Measurements from ENCODE around the gene ZFP69B.
"Not testable (repeated sequence)": the region's sequence is repeated elsewhere in the genome, so short reads cannot be mapped to it uniquely, and the experiment has no call there.

The ZFP69B gene

DNA sequence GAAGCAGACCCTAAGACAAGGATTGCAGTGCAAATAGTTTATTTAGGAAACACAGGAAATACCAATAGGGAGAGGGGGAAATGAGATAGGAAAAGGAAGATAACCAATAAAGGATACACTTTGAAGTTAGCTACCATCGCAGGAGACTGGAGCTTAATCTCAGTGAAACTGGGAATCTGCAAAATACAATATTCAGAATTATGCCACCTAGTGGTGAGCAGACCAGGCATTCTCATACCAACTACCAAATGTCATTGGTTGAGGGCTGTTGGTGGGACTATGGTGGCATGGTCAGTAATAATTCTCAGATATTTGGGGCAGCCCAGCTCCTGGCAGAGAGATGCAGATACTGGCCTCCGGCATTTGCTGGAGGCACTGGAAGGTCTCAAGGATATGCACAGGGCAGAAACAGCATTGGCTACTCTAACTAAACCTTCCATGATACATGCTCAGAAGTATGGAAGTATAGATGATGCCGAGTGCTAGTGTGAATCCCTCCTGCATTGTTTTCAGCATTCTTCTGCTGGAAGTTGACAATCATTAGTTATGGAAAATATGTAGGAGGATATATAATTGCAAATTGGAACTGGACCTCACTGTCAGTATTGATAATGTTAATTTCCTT is 11.8 kb upstream of the ZFP69B start:
- DNase-seq, result no peak

DNA sequence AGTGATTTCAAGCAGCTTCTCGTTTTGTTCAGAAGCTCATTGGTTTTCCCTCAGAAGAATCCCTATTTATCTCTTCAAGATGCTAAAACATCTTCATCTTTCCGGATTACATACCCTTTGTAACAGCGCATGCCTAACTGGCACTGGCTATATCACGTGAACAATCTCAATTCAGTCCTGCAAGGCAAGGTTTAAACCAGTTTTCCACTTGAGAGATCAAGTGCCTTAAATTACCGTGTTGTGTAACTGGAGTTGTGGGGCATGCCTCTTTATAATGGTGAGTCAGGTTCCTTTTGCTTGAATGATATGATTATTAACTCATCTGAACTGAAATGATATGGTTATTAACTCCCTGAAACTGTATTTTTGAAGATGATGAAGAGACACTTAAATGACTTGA is 11.0 kb upstream of the ZFP69B start:
- peak; percentile 23 for DNase-seq

DNA sequence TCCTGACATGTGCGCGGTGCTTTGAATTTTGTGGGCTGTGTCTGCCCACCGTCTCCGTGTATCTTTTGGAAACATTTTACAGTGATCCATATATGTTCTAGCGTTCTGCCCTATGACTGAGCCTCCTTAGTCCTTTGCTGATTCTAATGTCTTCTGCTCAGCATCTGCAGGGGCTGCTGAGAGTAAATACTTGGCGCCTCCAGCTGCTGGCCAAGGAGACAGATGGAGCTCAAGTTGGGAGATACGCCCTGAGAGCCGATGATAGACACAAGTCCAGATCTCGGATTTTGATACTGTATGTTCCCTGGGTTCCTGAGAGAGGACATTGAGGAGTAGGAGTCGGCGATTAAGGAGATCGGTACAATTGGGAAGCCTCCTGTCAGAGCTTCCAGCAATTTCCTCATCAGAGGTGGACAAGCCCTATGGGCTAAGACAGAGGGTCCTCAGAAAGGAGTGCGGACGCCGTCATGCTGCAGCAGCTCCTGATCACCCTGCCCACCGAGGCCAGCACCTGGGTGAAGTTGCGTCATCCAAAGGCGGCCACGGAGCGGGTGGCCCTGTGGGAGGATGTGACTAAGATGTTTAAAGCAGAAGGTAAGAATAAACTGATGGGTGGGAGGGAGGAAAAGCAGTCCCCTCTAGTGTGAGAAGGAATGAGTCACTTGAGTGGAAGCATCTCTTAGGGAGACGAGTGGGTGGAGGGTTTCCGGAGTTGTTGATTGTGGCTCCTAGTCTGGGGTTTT is 390 bp downstream of the ZFP69B start:
- peak; percentile 82 for DNase-seq

DNA sequence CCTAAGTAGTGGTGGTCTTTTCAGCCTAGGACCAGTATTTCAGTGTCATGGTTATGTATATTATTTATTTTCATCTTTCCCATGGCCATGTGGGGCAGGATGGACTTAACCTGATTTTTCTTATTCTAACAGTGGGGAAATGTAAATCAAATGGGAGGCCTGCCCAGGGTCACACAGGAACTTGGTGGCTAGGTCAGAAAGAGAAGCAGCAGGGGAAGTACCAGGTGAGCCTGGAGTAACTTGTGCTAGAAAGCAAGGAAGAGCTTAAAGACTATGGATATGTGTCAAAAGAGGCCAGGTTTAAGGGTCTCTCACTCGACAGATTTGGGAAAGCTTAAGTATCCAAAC is 936 bp downstream of the ZFP69B start:
- DNase-seq, result peak; percentile 51

DNA sequence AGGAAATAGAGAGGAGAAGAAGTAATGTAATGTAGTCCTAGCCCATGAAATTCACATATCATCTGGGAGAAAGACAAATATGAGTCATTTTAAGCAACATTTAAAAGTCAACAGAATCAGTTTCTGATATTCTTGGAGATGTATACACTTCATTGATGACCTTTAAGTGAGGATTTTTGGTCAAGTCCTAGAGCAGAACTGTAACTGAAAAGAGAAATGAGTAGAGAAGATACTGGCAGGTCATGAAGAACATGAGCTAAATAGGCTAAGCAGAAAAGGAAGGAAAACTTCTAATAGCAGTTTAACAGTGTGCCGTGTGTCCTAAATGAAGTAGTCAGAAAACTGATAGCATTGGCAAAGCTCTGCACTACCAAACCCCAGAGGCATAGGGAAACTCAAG is 4.6 kb downstream of the ZFP69B start:
- DNase-seq, result no peak

DNA sequence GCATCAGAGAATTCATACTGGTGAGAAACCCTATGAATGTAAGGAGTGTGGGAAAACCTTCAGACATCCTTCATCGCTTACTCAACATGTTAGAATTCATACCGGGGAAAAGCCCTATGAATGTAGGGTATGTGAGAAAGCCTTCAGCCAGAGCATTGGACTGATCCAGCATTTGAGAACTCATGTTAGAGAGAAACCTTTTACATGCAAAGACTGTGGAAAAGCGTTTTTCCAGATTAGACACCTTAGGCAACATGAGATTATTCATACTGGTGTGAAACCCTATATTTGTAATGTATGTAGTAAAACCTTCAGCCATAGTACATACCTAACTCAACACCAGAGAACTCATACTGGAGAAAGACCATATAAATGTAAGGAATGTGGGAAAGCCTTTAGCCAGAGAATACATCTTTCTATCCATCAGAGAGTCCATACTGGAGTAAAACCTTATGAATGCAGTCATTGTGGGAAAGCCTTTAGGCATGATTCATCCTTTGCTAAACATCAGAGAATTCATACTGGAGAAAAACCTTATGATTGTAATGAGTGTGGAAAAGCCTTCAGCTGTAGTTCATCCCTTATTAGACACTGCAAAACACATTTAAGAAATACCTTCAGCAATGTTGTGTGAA is 12.8 kb downstream of the ZFP69B start:
- no peak for DNase-seq

DNA sequence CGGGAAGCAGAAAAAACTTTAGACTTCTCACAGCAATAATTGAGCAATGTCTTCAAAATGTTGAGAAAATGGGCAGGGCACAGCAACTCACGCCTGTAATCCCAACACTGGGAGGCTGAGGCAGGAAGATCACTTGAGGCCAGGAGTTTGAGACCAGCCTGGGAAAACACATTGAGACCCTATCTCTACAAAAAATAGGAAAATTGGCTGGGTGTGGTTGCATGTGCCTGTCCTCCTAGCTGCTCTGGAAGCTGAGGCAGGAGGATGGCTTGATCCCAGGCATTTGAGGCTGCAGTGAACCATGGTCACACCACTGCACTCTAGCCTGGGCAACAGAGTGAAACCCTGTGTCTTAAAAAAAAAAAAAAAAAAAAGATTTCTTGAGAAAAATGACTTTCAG is 19.1 kb downstream of the ZFP69B start:
- no peak for DNase-seq

DNA sequence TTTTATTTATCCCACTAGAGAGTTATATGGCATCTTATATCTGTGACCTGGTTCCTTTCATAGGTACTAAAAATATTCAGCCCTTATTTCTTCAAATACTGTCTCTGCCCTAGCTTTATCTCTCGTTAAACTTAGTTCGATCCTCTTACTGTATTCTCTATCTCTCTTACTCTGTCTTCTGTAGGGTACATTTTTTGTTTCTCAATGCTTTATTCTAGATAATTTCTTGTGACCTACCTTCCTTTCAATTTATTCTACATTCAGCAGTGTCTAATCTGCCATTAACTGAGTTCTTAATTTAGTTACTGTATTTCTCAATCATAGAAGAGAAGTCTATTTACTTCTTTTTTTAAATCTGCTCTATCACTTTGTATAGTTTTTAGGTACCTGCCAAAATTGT is 25.0 kb downstream of the ZFP69B start:
- no peak for DNase-seq

DNA sequence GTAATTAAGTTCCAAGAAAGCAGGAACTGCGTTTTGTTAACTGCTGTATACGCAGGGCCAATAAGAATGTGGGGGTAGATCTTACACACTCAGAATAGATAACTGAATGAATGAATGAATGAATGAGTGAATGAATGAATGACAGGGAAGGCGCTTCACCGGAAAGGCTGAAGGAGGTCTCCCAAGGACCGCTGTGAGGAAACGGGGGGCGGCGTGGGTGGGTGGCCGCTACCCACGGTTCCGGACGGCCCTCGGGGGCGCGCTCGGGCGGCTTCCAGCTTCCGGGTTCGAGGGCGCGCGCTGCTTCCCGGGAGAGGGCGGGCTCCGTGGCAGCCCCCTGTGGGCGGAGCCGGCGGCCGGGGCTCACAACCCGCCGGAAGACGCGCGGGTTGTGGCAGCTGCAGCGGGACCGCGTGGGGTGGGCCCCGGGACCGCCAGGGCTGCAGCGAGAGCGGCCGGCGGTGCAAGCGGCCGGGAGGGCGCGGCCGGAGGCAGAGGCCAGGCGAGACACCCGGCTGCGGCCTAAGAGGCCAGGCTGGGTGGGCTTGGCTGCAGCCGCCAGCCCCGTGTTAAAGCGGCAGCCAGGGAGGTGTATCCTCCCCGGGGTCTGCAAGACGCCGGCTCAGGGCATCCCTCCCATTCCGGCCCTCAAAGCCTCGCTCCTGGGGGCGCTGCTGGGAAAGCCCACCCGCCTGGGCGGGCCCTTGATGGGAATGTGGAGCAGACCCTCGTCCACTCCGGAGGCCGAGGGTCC is 26.8 kb downstream of the ZFP69B start, which contains the start of gene ZFP69:
Gene ZFP69 (plus strand): TSS at position 367 of the 754 bp plus-strand sequence. CDS start 2,072 bp downstream, outside the sequence.
- DNase-seq, result peak; percentile 50

DNA sequence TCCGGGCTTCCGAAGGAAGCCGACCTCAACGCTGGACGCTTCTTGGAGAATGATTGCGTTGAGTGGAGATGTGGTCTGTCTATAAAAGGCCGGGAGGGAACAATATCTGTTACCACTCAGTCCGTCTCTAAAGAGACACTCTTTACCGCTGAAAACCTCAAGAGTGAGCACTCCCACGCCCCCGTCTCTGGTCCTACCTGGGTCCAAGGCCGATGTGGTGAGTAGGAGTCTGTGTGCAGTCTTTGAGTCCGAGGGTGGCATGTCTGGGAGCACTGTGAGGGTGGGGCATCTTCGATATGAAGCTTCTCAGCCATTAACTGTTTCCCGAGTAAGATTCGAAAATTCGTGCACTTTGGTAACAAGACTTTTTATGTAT is 27.4 kb downstream of the ZFP69B start:
- peak; percentile 35 for DNase-seq

DNA sequence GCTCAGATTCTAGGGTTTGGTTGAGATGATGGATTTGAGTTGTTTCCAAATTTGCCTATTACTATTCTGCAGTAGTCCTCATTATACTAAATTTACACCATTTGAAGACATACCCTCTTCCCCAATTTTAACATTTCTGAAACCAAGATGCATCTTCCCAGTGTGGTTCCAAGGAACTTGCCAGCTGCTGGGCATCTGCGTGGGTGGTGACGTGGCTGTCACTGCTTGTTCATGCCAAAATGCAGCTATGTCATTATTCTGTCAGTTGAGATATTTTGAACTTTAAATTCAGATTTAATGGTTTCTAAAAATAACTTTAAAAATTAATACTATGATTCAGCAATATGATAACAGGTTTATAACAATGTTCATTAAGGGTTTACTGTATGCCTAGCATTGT is 28.0 kb downstream of the ZFP69B start:
- DNase-seq, result no peak

DNA sequence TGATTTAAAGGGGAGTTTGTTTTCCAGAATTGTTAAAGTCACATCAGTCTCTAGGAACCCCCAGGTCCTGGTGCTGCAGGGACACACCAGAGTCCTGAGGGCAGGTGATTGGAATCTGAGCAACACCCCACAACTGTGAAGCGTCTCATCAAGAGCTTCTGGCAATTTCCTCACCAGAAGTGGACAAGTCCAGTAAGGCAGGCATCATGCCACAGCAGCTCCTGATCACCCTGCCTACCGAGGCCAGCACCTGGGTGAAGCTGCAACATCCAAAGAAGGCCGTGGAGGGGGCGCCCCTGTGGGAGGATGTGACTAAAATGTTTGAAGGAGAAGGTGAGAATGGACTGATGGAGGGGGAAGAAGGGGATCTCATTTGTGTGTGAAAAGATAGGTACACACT is 28.9 kb downstream of the ZFP69B start:
- DNase-seq, result no peak

DNA sequence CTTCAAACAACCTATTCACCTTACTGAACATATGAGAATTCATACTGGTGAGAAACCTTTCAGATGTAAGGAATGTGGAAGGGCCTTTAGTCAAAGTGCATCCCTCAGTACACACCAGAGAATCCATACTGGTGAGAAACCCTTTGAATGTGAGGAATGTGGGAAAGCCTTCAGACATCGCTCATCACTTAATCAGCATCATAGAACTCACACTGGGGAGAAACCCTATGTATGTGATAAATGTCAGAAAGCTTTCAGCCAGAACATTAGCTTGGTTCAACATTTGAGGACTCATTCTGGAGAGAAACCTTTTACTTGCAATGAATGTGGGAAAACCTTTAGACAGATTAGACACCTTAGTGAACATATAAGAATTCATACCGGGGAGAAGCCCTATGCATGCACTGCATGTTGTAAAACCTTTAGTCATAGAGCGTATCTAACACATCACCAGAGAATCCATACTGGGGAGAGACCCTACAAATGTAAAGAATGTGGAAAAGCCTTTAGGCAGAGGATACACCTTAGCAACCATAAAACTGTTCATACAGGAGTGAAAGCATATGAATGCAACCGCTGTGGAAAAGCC is 45.1 kb downstream of the ZFP69B start:
- no peak for DNase-seq

DNA sequence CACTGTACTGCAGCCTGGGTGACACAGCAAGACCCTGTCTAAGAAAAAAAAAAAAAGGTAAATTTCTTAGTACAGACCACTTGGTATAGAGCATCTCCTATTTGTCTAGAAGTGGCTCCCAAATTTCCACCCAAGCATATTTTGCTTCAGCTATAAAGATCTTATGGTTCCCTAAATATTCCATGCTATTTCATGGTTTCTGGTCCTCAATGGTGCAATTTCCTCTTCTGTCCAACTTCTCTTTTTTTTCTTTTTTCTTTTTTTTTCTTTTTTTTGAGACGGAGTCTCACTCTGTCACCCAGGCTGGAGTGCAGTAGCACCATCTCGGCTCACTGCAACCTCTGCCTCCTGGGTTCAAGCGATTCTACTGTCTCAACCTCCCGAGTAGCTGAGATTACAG is 52.4 kb downstream of the ZFP69B start:
- DNase-seq, result not testable (repeated sequence)

DNA sequence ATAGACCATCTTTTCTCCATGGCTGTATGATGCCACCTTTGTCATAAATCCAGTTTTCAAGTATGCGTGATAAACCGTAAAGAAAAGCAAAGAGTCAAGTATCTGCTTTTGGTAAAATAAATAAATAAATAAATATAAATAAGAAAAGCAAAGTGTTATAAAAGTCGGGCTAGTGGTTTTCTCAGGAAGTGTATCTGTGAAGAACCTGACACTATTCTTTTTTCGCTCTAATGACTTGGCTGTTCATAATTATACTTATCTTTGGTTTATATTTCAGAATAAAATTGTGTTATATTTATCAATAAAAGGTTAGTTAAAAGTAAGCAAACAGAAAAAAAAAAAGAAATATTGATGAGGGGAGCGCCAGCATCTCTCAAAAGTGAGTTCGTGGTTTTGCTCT is 57.7 kb downstream of the ZFP69B start:
- no peak for DNase-seq

DNA sequence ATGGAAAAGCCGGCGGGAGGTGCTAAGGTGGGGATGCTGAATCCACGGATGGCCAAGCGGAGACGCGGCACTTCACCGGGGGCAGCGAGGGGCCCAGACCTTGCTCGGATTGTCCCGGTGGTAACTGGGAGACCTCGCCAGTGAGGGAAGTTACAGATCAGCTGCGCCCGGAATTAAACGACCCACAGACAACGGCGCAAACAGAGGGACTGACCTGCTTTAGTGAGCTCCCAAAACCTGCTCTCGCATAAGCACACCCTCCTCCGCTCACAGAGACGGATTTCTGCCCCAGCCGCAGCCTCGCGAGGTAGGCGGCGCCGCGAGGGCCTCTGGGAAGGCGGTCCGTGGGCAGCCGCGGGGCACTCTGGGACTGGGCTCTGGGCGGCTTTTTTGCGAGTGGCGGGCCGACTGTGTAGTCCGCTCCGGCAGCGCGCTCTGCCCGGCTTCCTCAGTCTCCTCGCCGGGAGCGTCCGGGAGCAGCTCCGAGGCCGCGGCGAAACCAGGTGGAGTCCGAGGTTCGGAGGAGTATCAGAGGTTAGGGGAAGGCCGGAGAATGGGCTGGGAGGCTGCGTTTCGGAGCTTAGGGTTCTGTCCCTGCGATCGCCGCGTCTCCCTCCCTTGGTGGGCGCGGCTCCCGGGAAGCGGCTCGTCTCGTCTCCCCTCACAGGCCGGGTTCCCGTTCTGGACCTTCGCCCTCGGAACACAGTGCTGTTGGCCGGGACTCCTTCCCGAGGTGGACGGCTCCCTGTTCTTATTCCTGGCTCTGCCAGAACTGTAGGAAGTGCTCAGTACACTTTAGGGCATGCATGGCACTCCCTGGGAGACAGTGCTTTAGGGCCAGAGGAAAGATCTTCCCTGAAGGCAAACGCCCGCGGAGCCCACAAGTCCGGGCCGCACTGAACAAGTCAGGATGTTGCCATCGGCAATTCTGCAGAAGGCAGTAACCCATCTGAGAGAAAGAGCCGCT is 58.4 kb downstream of the ZFP69B start, which contains the start of gene EXO5:
Gene EXO5 (plus strand): TSS at position 393 of the 967 bp plus-strand sequence. CDS start 5,778 bp downstream, outside the sequence.
- DNase-seq, result peak; percentile 82
